DND-41 (cell line): ENCODE data around the gene GJD2.

Experiments
- ATAC-seq: fragments of 200-7000 bp; cut with Tn5 transposase; 3 replicates; pipeline ENCODE4 v1.9.1; 2021; ENCODE audit warnings: low read depth; ENCODE audit not compliant: insufficient read depth
- DNase-seq: peaks from one replicate; pipeline ENCODE4 v3.0.0-alpha.2; 2020
- H2AFZ ChIP-seq: 2 replicates; pipeline ENCODE4 v1.6.0; 2012; ENCODE audit warnings: low read depth, low read length
- H3K27ac ChIP-seq: 2 replicates; pipeline ENCODE4 v1.5.1; 2012; ENCODE audit warnings: low read length, inconsistent platforms
- H3K27me3 ChIP-seq: fragments of 200-600 bp; sonication (generic); 2 replicates; pipeline ENCODE4 v1.6.0; 2012; ENCODE audit warnings: low read length, mild to moderate bottlenecking, inconsistent platforms; ENCODE audit not compliant: insufficient read depth, poor library complexity
- H3K36me3 ChIP-seq: 2 replicates; pipeline ENCODE4 v1.5.1; 2012; ENCODE audit warnings: low read length, inconsistent platforms; ENCODE audit not compliant: insufficient read depth
- H3K4me1 ChIP-seq: 2 replicates; pipeline ENCODE4 v1.5.1; 2012; ENCODE audit warnings: mild to moderate bottlenecking, low read length; ENCODE audit not compliant: insufficient read depth
- H3K4me2 ChIP-seq: 2 replicates; pipeline ENCODE4 v1.6.0; 2012; ENCODE audit warnings: mild to moderate bottlenecking, moderate library complexity, low read length, inconsistent platforms; ENCODE audit not compliant: insufficient read depth
- H3K4me3 ChIP-seq, 2 experiments: fragments of 200-600 bp in 1 of 2; shearing (Covaris generic) in 1 of 2; 2 replicates each; pipeline ENCODE4 v1.5.1; 2012 to 2016; ENCODE audit warnings: inconsistent platforms in 2 of 2, low read length in 2 of 2, mild to moderate bottlenecking in 2 of 2, low read depth in 1 of 2, moderate library complexity in 1 of 2
- H3K79me2 ChIP-seq: 2 replicates; pipeline ENCODE4 v1.6.0; 2012; ENCODE audit warnings: low read length, inconsistent platforms; ENCODE audit not compliant: insufficient read depth
- H3K9ac ChIP-seq: 2 replicates; pipeline ENCODE4 v1.6.0; 2012; ENCODE audit warnings: low read depth, mild to moderate bottlenecking, inconsistent platforms, low read length, moderate library complexity
- H3K9me3 ChIP-seq: 2 replicates; pipeline ENCODE4 v1.5.1; 2012; ENCODE audit warnings: low read length, moderate library complexity, mild to moderate bottlenecking, inconsistent platforms; ENCODE audit not compliant: insufficient read depth, severe bottlenecking
- H4K20me1 ChIP-seq: 2 replicates; pipeline ENCODE4 v1.6.0; 2012; ENCODE audit warnings: low read length; ENCODE audit not compliant: insufficient read depth
- CTCF ChIP-seq: IDR thresholded peaks from 2 replicates; pipeline ENCODE4 v1.5.1; 2012; ENCODE audit warnings: borderline replicate concordance, low read length, moderate library complexity, mild to moderate bottlenecking; ENCODE audit not compliant: poor library complexity, severe bottlenecking; ENCODE audit errors: extremely low read depth
- EZH2 ChIP-seq: IDR thresholded peaks from 3 replicates; pipeline ENCODE4 v1.6.1; 2012; ENCODE audit warnings: borderline replicate concordance, low read depth, mild to moderate bottlenecking, moderate library complexity, low read length, inconsistent platforms; ENCODE audit not compliant: severe bottlenecking

The GJD2 gene

GRCh38 chr15:34755419-34755773 lies 598 bp upstream of the GJD2 start:
- no peak overlapping the region for H2AFZ ChIP-seq
- no peaks in the 10 kb centered on the region for H3K79me2 ChIP-seq
- no peaks in the 10 kb centered on the region for H3K9me3 ChIP-seq
- ATAC-seq (no peak), DNase-seq (no peak)
- no peak overlapping the region for H3K4me2 ChIP-seq
- TF ChIP-seq EZH2 (no peak), CTCF (no peak)
- no peaks in the 10 kb centered on the region for H3K4me1 ChIP-seq
- H3K27me3 ChIP-seq = no peaks in the 10 kb centered on the region
- H3K4me3 ChIP-seq = no peak overlapping the region
- no peak overlapping the region for H3K9ac ChIP-seq
- no peak overlapping the region for H3K27ac ChIP-seq
- no peaks in the 10 kb centered on the region for H4K20me1 ChIP-seq
- H3K36me3 ChIP-seq = no peaks in the 10 kb centered on the region

- Histone ChIP-seq H3K27me3 (no peaks in the 10 kb centered on the region), H2AFZ (no peak overlapping the region), H3K9ac (no peak overlapping the region), H3K36me3 (no peaks in the 10 kb centered on the region), H3K79me2 (no peaks in the 10 kb centered on the region), H3K9me3 (no peaks in the 10 kb centered on the region), H3K27ac (no peak overlapping the region), H3K4me3 (no peak overlapping the region), H4K20me1 (no peaks in the 10 kb centered on the region), H3K4me2 (no peak overlapping the region), H3K4me1 (no peaks in the 10 kb centered on the region)
- DNase-seq = no peak
- TF ChIP-seq EZH2 (no peak), CTCF (no peak)
- ATAC-seq = no peak
Measured at GRCh38 chr15:34754171-34754601, 612 bp downstream of the GJD2 start.

GRCh38 chr15:34753236-34753894 lies 1.4 kb downstream of the GJD2 start:
- no peak overlapping the region for H2AFZ ChIP-seq
- H3K9me3 ChIP-seq = no peaks in the 10 kb centered on the region
- TF ChIP-seq EZH2 = no peak
- no peak for TF ChIP-seq CTCF
- no peak overlapping the region for H3K27ac ChIP-seq
- no peak overlapping the region for H3K4me2 ChIP-seq
- H3K79me2 ChIP-seq = no peaks in the 10 kb centered on the region
- H3K27me3 ChIP-seq = no peaks in the 10 kb centered on the region
- H3K9ac ChIP-seq = no peak overlapping the region
- no peaks in the 10 kb centered on the region for H3K4me1 ChIP-seq
- no peak overlapping the region for H3K4me3 ChIP-seq
- no peaks in the 10 kb centered on the region for H3K36me3 ChIP-seq
- H4K20me1 ChIP-seq = no peaks in the 10 kb centered on the region
- no peak for ATAC-seq
- no peak for DNase-seq
